Glutamatergic neuron (in vitro differentiated cells): ENCODE results near the gene TAS2R60. TPM values are rescaled to one million over a fixed set of nuclear protein-coding genes. Genes with fewer than 3 reads are reported as not detected.
"Not testable (repeated sequence)": the region's sequence is repeated elsewhere in the genome, so short reads cannot be mapped to it uniquely, and the experiment has no call there.

Source experiments
- DNase-seq: peaks from one replicate; pipeline ENCODE4 v3.0.0; 2022
- H3K27ac Mint-ChIP-seq: one replicate; pipeline ENCODE4 v1.8.0; 2020; ENCODE audit warnings: mild to moderate bottlenecking, mixed read lengths, inconsistent platforms; ENCODE audit not compliant: unreplicated experiment
- H3K27me3 Mint-ChIP-seq: one replicate; pipeline ENCODE4 v1.8.0; 2020; ENCODE audit warnings: mild to moderate bottlenecking, moderate library complexity, mixed read lengths, inconsistent platforms; ENCODE audit not compliant: unreplicated experiment
- H3K36me3 Mint-ChIP-seq: one replicate; pipeline ENCODE4 v1.8.0; 2020; ENCODE audit warnings: mild to moderate bottlenecking, mixed read lengths, inconsistent platforms; ENCODE audit not compliant: unreplicated experiment
- H3K4me1 Mint-ChIP-seq: one replicate; pipeline ENCODE4 v1.8.0; 2020; ENCODE audit warnings: mild to moderate bottlenecking, low read depth, mixed read lengths, inconsistent platforms; ENCODE audit not compliant: unreplicated experiment
- H3K4me3 Mint-ChIP-seq: one replicate; pipeline ENCODE4 v1.8.0; 2020; ENCODE audit warnings: mild to moderate bottlenecking, mixed read lengths, inconsistent platforms; ENCODE audit not compliant: unreplicated experiment
- H3K9me3 Mint-ChIP-seq: one replicate; pipeline ENCODE4 v1.8.0; 2020; ENCODE audit warnings: mild to moderate bottlenecking, moderate library complexity, mixed read lengths, inconsistent platforms; ENCODE audit not compliant: unreplicated experiment
- total RNA-seq: library from RNA; stranded (reverse); fragmentation: NEBNext Ultra II Directional; extraction: Animal tissue kit (Norgen Biotek cat#: 25700); gene quantifications from one replicate; pipeline ENCODE4 v1.2.1, GENCODE V29; 2021; ENCODE audit not compliant: unreplicated experiment
- TF ChIP-seq, protein P1 (sequence below): fragments of 200-600 bp; sonication (generic); IDR thresholded peaks from one replicate; pipeline ENCODE4 v1.5.0; 2021; ENCODE audit not compliant: partially characterized antibody, unreplicated experiment

Gene TAS2R60
- total RNA-seq, 1 donor from 2014 or later, result not detected

DNA sequence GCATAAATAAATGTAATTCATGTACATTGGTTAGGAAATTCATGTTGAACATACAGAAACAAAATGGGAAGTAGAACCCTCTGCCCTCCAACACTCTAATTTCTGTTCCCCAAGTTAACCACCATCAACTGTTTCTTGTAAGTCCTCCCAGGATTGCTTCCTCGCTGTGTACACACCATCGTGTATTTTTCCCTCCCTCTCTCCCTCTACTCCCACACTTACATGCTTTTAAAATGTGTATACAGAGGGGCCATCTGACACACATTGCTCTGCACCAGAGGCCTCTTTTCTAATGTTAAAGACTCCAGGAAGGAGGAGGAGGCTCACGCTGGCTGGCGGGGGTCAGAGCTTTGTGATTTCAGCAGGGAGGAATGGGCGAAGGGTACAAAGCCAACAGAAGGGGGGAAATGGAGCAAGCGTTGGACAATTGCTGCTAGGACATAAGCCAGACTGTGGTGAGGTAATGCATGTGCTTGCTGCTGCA is 32.7 kb upstream of the TAS2R60 start:
- H3K4me3 Mint-ChIP-seq, result peak overlapping the region; percentile 5
- no peak for DNase-seq
- TF ChIP-seq, protein P1, sequence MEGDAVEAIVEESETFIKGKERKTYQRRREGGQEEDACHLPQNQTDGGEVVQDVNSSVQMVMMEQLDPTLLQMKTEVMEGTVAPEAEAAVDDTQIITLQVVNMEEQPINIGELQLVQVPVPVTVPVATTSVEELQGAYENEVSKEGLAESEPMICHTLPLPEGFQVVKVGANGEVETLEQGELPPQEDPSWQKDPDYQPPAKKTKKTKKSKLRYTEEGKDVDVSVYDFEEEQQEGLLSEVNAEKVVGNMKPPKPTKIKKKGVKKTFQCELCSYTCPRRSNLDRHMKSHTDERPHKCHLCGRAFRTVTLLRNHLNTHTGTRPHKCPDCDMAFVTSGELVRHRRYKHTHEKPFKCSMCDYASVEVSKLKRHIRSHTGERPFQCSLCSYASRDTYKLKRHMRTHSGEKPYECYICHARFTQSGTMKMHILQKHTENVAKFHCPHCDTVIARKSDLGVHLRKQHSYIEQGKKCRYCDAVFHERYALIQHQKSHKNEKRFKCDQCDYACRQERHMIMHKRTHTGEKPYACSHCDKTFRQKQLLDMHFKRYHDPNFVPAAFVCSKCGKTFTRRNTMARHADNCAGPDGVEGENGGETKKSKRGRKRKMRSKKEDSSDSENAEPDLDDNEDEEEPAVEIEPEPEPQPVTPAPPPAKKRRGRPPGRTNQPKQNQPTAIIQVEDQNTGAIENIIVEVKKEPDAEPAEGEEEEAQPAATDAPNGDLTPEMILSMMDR, result no peak
- H3K9me3 Mint-ChIP-seq, result peaks cover 4% of the 10 kb centered on the region
- H3K27me3 Mint-ChIP-seq, result peaks cover 5% of the 10 kb centered on the region
- peak overlapping the region; percentile 57 for H3K27ac Mint-ChIP-seq
- peaks cover 38% of the 10 kb centered on the region for H3K4me1 Mint-ChIP-seq
- H3K36me3 Mint-ChIP-seq, result no peaks in the 10 kb centered on the region

GRCh38 chr7:143411976-143412708 is 31.1 kb upstream of the TAS2R60 start:
- Mint-ChIP-seq H3K27ac (no peak overlapping the region), H3K27me3 (peaks cover 5% of the 10 kb centered on the region), H3K36me3 (no peaks in the 10 kb centered on the region), H3K4me1 (peaks cover 34% of the 10 kb centered on the region), H3K4me3 (peak overlapping the region; percentile 6), H3K9me3 (peaks cover 3% of the 10 kb centered on the region)
- DNase-seq, result no peak
- TF ChIP-seq, protein P1, result peak; percentile 31

DNA sequence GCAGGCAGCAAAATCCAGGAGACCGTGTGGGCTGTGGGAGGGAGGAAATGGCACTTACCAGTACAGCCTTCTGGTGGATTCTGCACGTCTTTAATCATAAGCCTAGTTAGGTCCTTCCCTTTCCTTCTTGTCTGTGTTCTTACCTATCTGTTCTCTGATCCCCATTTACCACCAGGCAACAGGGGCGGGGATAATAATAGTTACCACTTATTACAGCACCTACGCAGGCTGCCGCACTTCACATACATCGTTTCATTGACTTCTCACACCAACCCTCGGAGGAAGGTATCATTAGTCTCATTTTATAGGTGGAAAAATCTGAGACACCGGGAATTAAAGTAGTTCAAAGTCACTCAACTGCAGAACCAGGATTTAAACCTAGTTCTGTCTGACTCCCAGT is 30.1 kb upstream of the TAS2R60 start:
- Mint-ChIP-seq H3K27ac (no peak overlapping the region), H3K9me3 (peaks cover 3% of the 10 kb centered on the region), H3K4me1 (peaks cover 31% of the 10 kb centered on the region), H3K36me3 (no peaks in the 10 kb centered on the region), H3K4me3 (no peak overlapping the region), H3K27me3 (peaks cover 3% of the 10 kb centered on the region)
- TF ChIP-seq, protein P1, result no peak
- DNase-seq, result no peak

- peaks cover 26% of the 10 kb centered on the region for H3K4me1 Mint-ChIP-seq
- H3K27ac Mint-ChIP-seq, result not testable (repeated sequence)
Measured at GRCh38 chr7:143415209-143415608, 28.0 kb upstream of the TAS2R60 start.

DNA sequence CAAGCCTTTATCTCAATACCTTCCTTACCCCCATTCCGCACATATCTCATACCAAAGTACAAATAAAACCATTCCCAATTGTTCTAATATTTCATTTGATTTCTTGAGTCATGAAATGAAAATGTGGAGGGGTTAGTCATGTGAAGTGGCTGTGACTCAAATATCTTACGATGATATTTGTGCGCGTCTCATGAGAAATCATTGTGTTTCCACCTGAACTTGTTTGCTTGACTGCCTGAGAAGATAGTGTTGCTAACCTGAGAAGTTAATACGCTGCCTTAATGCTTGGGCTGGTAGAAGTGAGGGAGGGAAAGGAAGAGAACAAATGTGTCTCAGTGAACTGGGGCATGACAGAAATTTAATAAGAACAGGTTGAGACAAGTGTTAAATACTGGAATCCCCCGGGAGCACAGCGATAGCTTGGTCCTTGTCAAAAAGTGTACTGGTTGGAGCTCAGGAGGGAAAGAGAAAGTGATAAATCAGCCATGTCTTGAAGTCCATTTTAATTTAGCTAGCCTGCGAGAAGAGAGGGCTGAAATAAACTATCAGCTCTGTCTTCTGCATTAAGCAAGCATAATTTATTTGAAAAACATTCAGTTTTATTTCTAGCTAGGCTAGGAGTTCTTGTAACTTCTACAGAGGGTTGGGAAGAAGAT is 27.4 kb upstream of the TAS2R60 start:
- peaks cover 21% of the 10 kb centered on the region for H3K4me1 Mint-ChIP-seq
- no peak for DNase-seq
- H3K9me3 Mint-ChIP-seq, result peaks cover 3% of the 10 kb centered on the region
- TF ChIP-seq, protein P1, result no peak
- no peak overlapping the region for H3K4me3 Mint-ChIP-seq
- no peaks in the 10 kb centered on the region for H3K36me3 Mint-ChIP-seq
- H3K27me3 Mint-ChIP-seq, result no peaks in the 10 kb centered on the region
- no peak overlapping the region for H3K27ac Mint-ChIP-seq

More at GRCh38 chr7:143415209-143415608, 28.0 kb upstream of the TAS2R60 start:
- not testable (repeated sequence) for H3K27me3 Mint-ChIP-seq, H3K4me3 Mint-ChIP-seq, H3K36me3 Mint-ChIP-seq, H3K9me3 Mint-ChIP-seq, DNase-seq
